ENCODE measurements around the gene CCDC8.

GRCh38 chr19:46448601-46449000 is 35.2 kb upstream of the CCDC8 start:
- no peak for TF ChIP-seq CTCF (IDR thresholded peaks at IDR 0.05)
- no peak for TF ChIP-seq ZFX (IDR thresholded peaks at IDR 0.05; ENCODE audit: borderline replicate concordance)
